ENCODE data around the gene C8B. TPM values are rescaled to one million over a fixed set of nuclear protein-coding genes. Genes with fewer than 3 reads are reported as not detected.

The C8B gene
- polyA plus RNA-seq, 4 donors, result 0.22 to 1.4 TPM; not detected in 2

DNA sequence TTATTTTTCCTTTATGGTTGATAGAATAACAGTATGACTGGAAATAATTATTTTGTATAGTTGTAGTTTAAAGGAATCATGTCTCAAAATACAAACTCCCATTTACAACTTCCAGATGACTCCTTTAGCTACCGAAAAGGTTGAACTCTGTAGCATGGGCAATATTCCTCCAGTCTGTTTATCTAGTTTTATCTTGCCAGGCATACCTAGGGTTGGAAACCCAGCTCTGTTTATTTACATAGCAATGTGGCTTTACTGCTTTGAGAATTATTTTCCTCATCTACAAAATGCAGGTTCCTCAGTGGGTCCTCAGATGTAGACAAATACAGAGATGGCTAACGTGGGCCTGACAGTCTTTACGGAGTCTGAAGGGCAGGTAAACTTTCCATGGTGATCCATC, 60.1 kb downstream of the C8B start:
- DNase-seq (ENCODE audit: low read depth in 4 of 4, low spot score in 2 of 4), result no peak

DNA sequence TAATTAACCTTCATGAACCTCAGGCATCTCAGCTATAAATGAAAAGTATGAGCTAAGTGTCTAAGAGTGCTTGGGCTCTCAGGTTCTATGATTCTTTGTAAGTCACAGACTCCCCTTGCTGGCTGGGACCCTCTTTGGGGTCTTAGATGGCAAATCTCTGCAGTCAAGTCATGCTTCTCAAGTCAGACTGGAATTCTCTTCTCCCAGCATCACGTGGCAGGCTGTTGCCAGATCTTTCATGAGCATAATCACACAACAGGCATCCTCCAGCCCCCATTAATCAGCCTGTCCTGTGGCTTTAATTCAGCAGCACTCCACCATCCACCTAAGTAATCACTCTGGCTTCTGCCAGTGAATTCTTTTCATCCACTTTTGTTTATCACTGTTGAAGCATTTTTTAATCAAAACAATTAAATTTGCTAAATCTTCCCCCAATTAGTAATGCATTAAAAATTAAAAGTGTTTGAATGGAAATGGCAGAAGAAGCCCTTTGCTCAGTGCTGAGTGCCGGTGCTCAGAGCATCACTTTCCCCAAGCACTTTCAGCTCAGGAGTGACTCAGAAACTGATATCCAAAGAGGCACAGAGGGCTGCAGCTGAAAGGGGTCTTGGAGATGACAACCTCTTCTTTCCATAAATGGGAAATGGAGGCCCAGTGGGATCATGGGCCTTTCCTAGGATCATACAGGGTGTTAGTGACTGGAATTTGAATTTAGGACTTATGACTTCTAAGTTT, 61.0 kb downstream of the C8B start:
- DNase-seq (ENCODE audit: low read depth in 4 of 4, low spot score in 2 of 4), result no peak

DNA sequence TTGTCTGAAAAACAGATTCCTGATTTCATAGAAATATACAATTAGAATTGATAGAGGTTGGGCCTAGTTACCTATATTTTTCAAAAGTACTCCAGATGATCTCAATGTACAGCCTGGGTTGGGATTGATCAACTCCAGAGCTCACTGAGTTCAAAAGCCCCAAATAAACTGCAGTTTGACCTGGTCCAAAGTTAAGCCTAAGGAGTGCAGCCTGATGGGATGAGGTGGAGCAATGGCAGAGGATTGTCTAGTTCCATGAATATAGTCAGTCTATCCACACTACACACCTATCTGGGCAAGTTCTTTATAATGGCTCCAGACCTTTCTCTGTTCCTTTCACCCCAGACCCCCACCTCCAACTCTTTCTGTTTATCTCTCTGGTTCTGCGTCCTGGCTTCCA, 62.0 kb downstream of the C8B start:
- DNase-seq (ENCODE audit: low read depth in 4 of 4, low spot score in 2 of 4), result no peak

DNA sequence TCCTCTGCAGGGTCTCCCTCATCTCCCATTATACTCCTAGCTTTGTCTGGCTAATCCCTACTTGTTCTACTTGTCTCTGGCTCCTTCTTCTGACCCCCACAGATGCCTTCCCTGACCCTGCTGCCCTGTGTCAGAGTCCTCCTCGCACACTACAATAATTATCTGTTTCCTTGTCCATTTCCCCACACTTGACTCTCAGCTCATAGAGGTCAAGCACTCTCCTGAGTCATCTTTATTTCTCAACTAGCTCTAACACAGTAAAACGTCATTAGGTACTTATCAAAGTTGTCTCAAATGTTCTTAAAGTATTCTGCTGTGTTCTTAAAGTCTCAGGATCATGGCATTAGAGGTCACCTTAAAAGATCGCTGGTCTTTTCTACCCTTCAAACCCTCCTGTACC, 64.1 kb downstream of the C8B start:
- DNase-seq (ENCODE audit: low read depth in 4 of 4, low spot score in 2 of 4), result no peak

DNA sequence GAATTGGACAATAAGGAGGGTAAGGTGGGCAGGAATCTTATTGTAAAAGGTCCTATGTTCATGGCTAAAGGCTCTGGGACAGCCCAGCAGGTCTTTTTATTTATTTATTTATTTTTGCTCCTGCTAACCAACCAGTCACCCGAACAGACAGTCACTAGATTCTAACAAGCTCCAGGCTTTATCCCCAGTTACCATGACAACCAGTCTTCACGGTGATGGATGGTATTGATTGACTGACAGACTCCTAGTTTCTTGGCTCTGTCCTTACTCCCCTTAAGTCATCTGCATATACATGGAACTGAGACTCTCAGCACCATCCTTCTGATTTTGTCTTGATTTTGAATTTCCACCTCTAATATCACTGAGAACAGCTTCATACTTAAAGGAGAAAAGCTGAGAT, 66.9 kb downstream of the C8B start:
- DNase-seq (ENCODE audit: low read depth in 4 of 4, low spot score in 2 of 4), result no peak

DNA sequence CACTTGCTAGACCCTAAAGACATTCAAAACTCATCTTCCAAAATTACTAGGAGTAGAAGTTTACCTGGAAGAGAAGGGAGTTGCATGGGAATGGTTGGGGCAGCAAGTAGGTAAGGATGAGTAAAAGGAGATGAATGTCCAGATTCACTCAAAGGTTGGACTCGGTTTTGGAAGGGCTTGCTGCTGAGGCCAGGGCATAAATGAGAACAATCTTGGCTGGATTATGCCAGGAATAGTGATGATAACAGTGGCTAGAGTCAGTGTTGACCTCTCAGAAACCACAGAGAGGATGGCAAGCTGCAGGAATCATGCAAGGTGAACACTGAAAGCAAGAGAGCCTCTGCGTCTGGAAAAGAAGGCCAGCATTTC, 67.8 kb downstream of the C8B start:
- no peak for DNase-seq (ENCODE audit: low read depth in 4 of 4, low spot score in 2 of 4)

DNA sequence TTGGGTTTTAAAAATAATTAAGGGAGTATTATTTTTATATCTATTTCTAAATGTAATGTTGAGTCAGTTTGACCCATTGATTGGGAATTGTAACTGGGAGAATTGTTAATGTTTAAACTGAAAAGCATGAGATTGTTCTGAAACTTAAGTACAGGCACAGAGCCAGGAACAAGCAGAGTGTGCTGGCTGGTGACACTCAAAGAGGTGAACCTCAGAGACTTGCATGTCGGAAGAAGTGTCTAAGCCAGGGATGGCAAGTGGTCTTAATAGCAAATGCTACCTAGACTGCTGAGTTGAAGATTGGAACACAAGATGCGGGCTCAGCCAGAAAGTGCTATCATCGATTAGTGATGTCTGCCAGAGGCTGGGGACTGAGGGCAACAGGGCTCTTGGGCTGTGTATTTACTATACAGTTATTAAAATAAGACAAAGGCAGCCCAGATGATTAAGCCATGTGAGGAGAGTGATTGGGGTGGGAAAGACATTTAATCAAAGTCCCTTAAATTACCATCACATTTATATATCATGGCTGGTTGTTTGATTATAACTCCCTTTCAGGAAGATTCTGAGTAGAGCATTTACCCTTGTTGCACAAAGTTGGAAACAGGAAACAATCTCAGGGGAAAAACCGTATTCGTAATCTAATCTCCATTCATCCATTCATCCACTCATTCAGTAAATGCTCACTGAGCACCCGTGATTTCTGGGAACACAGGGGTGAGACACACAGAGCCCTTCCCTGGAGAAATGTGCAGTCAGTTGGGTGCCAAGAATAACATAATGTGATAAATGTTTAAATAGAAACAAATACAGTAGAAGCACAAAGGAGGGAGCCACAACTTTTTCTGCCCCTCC, 68.4 kb downstream of the C8B start:
- no peak for DNase-seq (ENCODE audit: low read depth in 4 of 4, low spot score in 2 of 4)

DNA sequence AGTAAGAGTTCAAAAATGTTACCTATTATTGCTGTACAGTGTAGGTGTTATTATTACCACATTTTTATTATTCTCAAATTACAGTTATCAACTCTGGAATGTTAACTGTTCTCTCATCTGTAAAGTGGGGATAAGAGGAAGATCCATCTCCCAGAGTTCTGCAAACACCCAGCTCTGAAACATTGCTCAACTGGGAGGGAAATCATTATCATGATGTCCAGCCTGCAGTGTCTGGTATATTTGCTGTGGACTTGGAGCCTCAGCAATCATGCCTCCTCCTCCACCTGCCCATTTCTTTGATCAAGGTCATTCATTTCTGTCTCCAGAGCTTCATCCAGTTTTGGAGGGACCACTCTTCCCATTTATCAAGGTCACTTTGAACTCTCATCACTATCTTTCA, 71.8 kb downstream of the C8B start:
- no peak for DNase-seq (ENCODE audit: low read depth in 4 of 4, low spot score in 2 of 4)

DNA sequence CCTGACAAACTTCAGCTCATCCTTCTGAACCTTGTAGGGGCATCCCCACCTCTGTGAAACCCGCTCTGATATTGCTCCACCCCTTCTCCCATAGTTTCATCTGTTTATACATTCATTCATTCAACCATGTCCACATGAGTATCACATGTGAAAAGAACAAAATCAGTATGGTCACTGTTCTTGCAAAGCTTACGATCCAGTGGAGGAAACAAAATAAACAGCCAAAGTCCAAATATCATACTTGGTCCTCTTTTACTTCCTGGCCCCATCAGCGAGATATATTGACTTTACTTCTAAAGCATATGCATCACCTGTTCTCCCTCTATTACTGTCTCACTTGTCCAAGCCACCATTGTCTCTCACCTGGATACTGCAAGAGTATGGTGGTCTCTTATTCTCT, 75.6 kb downstream of the C8B start:
- no peak for DNase-seq (ENCODE audit: low read depth in 4 of 4, low spot score in 2 of 4)

DNA sequence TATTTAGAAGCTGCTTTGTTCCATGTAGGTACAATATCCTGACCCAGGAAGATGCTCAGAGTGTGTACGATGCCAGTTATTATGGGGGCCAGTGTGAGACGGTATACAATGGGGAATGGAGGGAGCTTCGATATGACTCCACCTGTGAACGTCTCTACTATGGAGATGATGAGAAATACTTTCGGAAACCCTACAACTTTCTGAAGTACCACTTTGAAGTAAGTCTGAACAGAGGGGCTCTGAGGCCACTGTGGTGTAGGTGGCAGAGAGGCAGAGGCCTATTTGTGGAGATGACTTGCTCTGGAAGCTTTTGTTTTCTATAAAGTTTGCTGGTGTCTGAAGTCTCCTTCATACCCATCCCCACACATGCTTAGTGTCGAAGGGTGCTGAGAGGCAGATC, 84.4 kb downstream of the C8B start:
- no peak for DNase-seq (ENCODE audit: low read depth in 4 of 4, low spot score in 2 of 4)

DNA sequence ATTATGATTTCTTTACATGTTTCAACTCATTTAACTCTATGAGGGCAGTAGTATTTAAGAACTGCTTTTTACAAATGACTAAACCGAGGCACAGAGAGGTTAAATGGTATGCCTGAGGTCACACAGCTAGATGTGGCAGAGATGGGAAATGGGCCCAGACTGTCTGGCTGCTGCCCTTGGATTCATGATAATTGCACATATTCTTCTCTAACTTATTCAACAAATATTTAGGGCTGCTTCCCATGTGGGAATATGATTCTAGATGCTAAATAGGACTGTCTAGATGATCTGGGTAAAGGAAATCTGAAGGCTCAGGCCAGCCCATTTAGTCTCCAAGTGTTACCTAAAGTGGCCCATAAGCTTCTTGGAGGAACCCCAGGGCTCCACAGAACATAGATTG, 85.0 kb downstream of the C8B start:
- no peak for DNase-seq (ENCODE audit: low read depth in 4 of 4, low spot score in 2 of 4)

Other genes starting within 250 kb of the C8B start
- 1 to 10 TPM in 3 of 4 donors, under 1 TPM in 1; 0.70 to 1.4 (median 1.2) TPM for gene FYB2, start 146.6 kb downstream of the C8B start, polyA plus RNA-seq (ENCODE audit: insufficient read length in 4 of 4)
- gene C8A, start 111.2 kb downstream of the C8B start, polyA plus RNA-seq (ENCODE audit: insufficient read length in 4 of 4), result under 1 TPM in 2 of 4 donors, not detected in 2; 0.06 to 0.59 TPM